GM06990 (cell line): ENCODE results near the gene IGIP.

Experiments
- DNase-seq: peaks from one replicate; pipeline ENCODE4 v3.0.0-alpha.2; 2011; ENCODE audit not compliant: insufficient read length; ENCODE audit errors: extremely low read depth
- H3K27me3 ChIP-seq: replicated peaks from 2 replicates; pipeline ENCODE4 v1.6.0; 2011; ENCODE audit warnings: low read length; ENCODE audit not compliant: control insufficient read depth, insufficient read depth
- H3K36me3 ChIP-seq: 2 replicates; pipeline ENCODE4 v1.5.1; 2011; ENCODE audit warnings: low read length; ENCODE audit not compliant: control insufficient read depth, insufficient read depth
- H3K4me3 ChIP-seq: replicated peaks from 2 replicates; pipeline ENCODE4 v1.5.1; 2011; ENCODE audit warnings: low read depth, mild to moderate bottlenecking, control low read depth, low read length
- CTCF ChIP-seq: IDR thresholded peaks from 2 replicates; pipeline ENCODE4 v1.5.1; 2011; ENCODE audit warnings: low read length, control low read depth, mild to moderate bottlenecking, inconsistent platforms; ENCODE audit not compliant: insufficient read depth, poor library complexity, severe bottlenecking

IGIP gene

GRCh38 chr5:140136624-140137023 is 10.9 kb downstream of the IGIP start:
- TF ChIP-seq CTCF, result no peak
- DNase-seq, result no peak
- no peaks in the 10 kb centered on the region for H3K27me3 ChIP-seq

GRCh38 chr5:140140435-140140834 is 14.7 kb downstream of the IGIP start:
- no peak for TF ChIP-seq CTCF
- Histone ChIP-seq H3K27me3 (no peaks in the 10 kb centered on the region), H3K36me3 (no peaks in the 10 kb centered on the region), H3K4me3 (no peak overlapping the region)
- no peak for DNase-seq

More at GRCh38 chr5:140136624-140137023, 10.9 kb downstream of the IGIP start:
- Histone ChIP-seq H3K36me3 (no peaks in the 10 kb centered on the region), H3K4me3 (no peak overlapping the region)

GRCh38 chr5:140141241-140141640 is 15.5 kb downstream of the IGIP start:
- Histone ChIP-seq H3K27me3 (no peaks in the 10 kb centered on the region; the same call in 1 of the 2 replicates), H3K4me3 (no peak overlapping the region), H3K36me3 (no peaks in the 10 kb centered on the region)
- TF ChIP-seq CTCF, result no peak
- DNase-seq, result no peak

- Histone ChIP-seq H3K36me3 (no peaks in the 10 kb centered on the region), H3K27me3 (no peaks in the 10 kb centered on the region; the same call in 1 of the 2 replicates), H3K4me3 (no peak overlapping the region)
- TF ChIP-seq CTCF, result no peak
- DNase-seq, result no peak
These were observed 16.5 kb downstream of the IGIP start for GRCh38 chr5:140142246-140142645.

GRCh38 chr5:140142856-140143255 is 17.1 kb downstream of the IGIP start:
- TF ChIP-seq CTCF, result no peak
- no peaks in the 10 kb centered on the region for H3K36me3 ChIP-seq
- DNase-seq, result no peak
- no peak overlapping the region for H3K4me3 ChIP-seq
- H3K27me3 ChIP-seq, result no peaks in the 10 kb centered on the region; the same call in 1 of the 2 replicates

- no peak for DNase-seq
- no peak for TF ChIP-seq CTCF
- no peak overlapping the region for H3K4me3 ChIP-seq
- H3K27me3 ChIP-seq, result no peaks in the 10 kb centered on the region; the same call in 1 of the 2 replicates
- no peaks in the 10 kb centered on the region for H3K36me3 ChIP-seq
These were observed 18.0 kb downstream of the IGIP start for GRCh38 chr5:140143521-140144258.
